HG03575 (cell line): Measurements from ENCODE around the gene METTL15.
"Not testable (repeated sequence)": the region's sequence is repeated elsewhere in the genome, so short reads cannot be mapped to it uniquely, and the experiment has no call there.

ENCODE experiments used
- ATAC-seq: cut with Tn5 transposase; IDR thresholded peaks from one replicate; pipeline ENCODE4 v1.9.1; 2021; ENCODE audit not compliant: unreplicated experiment, insufficient number of reproducible peaks, low FRiP score; ENCODE audit errors: extremely low read depth

Gene METTL15

DNA sequence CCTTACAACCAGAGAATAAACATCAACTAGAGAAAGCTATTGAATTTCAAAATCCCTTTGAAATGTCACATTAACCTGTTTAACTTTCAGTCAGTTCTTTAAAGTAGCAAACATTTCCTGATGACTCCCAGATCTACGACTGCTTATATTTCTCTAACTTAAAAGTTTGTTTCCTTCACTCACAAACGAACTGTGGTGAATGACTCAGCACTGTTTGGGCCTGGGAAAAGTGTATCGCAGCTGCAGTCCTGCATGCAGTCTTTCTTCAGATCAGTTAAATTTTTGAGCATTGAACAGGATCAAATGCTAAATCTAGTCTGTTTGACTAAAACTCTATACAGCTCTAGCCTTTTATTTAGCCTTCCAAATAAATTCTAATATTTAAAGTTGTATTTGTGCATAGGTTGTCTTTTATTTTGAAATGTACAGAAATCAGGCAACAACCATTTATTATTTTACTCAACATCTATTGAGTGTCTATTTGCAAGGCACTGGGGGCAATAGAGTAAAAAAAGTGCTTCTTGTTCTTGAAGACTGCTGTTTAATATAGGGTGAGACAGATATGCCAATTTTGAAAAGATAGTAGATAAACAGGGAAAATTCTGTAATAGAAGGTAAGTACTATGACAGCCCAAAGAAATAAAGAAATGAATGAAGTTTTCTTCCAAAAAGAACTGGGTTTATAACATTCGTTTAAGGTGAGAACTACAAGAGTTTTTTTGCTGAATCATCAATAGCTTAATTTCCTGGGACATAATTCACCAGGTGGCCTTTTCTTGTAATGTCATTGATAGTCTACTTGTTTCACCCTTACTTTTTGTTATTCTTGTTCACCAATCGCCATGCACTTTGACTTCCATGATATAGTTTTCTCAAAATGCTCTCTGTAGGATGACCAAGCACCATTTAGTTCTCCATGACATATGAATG lies 235.4 kb downstream of the METTL15 start:
- no peak for ATAC-seq

DNA sequence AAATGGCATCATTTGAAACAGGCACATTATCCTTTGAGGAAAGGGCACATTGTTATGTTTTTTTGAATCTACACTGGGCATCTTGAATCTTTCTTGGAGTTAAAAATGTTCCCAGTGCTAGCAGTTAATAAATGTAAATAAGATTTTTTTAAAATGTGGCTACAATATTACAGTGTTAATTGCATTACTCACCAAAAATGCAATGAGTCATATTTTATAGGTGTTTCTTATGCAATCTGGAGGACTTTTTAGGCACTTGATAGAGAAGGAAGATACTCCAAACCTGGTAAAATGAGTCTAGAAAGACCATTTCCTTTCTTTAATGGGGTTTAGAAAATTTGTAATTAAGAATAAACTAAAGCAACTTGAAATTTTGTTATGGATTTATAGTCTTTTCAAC lies 238.0 kb downstream of the METTL15 start:
- ATAC-seq, result no peak

DNA sequence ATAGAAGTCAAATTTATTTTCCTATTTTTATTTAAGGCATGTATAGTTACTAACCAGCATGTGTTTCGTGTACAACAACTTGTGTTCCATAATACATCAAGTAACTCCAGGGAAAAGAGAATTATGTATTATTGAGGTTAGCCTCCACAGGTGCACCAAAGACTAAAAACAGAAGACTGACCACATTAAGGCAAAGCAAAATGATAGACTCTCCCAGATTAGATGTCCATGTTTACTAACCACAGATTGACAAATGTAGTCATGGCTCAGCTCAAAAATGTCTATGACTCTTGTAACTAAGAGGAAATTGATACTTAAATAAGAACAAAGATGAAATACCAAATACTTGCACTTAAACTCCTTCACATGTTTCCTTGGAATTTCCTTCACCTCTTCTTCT lies 238.5 kb downstream of the METTL15 start:
- no peak for ATAC-seq

DNA sequence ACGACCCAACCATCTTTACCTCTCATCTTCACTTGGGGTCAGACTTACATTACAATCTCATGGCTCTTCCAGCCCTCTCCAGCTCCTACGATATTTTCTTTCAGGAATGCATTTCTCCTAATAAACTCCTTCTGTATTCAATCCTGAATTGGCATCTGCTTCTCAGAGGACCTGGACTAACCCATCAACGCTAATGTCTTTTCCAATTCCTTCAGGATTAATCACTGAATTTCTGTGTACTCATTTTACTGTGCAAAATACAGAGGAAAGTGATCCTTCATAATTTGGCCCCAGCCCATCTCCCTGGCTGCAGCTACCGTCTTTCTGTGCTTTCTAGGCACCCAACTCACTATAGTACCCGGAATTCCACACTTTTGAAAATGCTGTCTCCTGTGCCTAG lies 239.2 kb downstream of the METTL15 start:
- no peak for ATAC-seq

DNA sequence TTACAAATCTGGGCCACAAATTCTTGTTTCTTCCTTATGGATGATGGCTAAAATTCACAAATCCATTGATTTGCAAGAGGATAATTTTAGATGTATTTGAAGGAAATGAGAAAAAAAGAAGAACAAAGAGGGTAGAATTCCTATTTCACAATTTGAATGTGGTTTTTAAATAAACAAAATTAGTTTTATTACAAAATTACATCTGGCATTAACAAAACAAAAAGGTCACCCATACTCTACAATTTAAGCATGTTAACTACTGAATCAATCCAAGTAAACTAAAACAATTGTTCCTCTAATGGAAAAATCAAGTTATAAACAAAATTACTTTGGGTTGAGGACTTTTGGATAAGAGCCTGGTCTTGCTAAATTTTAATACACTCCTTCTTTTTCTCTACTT lies 242.0 kb downstream of the METTL15 start:
- ATAC-seq, result no peak

DNA sequence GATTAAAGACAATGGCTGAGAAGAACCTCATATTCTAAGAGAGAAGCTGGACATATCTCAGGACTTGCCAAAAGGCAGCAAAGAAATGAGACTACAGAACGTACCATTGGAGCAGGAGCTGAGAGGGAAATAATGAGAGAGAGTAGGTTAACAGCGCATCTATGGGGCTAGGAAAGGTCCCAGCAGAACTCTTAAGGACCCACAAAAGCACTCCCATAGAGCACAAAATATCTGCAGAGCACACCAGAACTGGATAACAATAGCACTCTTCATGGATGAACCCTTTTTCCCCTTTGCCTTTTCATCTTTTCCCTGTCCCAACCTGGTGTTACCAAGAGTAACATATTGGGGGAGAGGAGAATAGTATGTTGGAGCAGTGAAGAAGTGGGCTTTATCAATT lies 245.8 kb downstream of the METTL15 start:
- ATAC-seq, result no peak

DNA sequence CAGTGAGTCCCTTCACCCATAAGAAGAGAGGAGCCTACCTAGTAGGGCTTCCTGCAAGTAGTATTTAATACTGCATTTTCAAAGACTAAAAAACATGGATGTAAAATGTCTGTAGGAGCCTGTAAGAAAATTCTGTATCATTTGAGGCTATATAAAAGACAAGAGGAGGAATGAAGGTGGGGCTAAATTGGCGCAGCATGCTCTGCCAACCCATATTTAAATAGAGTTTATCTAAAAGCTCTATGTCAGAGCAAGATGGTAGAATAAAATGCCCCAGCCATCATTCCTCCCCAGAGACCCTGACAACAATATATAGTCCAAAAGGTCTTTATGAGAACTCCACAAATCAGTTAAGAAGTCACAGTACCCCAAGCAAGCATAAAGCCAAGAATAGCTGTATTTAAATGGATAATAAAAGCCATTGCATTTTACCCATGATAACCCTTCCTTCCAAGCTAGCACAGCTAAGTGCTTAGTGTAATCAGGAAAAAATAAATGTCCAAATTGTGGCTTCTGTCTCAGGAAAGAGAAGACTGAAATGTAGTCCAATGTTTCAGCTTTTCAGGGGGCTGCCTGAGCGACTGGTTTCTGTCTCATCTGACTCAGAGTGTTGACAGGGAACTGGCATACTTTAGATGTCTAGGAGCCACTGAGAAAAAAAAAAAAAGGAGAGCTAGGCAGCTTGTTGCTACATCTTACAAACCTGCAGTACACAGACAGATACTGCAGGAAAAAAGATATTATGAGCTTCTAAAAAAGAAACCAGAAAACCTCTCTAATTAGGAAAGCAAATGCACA lies 258.6 kb downstream of the METTL15 start:
- ATAC-seq, result no peak

DNA sequence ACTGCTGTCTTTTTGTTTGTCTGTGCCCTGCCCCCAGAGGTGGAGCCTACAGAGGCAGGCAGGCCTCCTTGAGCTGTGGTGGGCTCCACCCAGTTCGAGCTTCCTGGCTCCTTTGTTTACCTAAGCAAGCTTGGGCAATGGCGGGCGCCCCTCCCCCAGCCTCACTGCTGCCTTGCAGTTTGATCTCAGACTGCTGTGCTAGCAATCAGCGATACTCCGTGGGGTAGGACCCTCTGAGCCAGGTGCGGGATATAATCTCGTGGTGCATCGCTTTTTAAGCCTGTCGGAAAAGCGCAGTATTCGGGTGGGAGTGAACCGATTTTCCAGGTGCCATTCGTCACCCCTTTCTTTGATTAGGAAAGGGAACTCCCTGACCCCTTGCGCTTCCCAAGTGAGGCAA lies 269.9 kb downstream of the METTL15 start:
- ATAC-seq, result not testable (repeated sequence)
